Measurements from ENCODE around the gene ACR.

The ACR gene

DNA sequence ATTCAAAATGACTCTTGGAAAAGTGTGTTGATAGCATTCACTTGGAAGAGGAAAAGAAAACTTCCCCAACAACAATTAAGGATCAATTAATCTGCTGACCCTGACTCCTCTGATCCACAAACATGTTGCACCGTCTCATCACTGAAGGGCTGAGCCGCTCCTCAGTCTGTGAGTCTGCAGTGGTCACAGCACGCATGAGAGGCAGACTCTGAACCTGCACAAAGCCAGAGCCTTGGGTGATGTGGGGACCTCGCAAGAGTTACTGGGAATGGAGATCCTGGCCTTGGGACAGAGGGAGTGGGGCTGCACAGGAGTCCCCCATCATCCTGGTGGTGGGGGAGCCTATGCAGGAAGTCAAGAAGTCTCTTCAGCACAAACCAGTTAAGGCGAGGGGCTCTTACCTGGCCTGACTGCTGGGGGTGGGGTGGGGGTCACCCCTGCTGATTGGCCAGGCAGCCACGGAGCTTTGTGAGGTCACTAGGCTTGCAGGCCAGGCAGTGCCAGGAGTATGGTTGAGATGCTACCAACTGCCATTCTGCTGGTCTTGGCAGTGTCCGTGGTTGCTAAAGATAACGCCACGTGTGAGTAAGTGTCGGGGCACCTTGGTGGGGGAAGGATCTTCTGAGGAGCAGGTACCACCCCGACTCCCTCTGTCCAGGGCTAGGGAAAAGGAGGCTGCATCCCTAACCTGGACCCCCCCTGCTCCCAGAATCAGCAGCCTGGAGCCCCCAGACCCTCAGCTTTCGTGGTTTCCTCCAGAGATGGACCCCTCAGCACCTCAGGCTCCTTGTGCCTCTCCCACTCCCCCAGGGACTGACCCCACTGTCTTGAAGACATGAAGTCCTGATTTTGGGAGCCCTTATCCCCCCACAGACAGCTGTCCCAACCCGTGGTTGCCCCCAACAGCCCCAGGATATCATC lies at the start of gene ACR:
Gene ACR, plus strand, starts transcription at position 477 of the 921 bp plus-strand sequence. Its CDS starts 32 bp downstream, at position 509.
- H3K4me3 ChIP-seq (ENCODE audit: low read length), result no peak within 1 kb of the TSS
- no peak within 1 kb of the TSS for H3K27ac ChIP-seq (ENCODE audit: low read depth, low read length)
- no peaks in the 10 kb centered on the region for H3K36me3 ChIP-seq (ENCODE audit: control insufficient read depth, insufficient read depth, low read length)
- H3K27me3 ChIP-seq (ENCODE audit: control insufficient read depth, insufficient read depth, low read length), result no peaks in the 10 kb centered on the region
- H3K4me1 ChIP-seq (ENCODE audit: control insufficient read depth, insufficient read depth, low read length), result no peaks in the 10 kb centered on the region
- no peak within 1 kb of the TSS for H3K9ac ChIP-seq (ENCODE audit: low read length)

DNA sequence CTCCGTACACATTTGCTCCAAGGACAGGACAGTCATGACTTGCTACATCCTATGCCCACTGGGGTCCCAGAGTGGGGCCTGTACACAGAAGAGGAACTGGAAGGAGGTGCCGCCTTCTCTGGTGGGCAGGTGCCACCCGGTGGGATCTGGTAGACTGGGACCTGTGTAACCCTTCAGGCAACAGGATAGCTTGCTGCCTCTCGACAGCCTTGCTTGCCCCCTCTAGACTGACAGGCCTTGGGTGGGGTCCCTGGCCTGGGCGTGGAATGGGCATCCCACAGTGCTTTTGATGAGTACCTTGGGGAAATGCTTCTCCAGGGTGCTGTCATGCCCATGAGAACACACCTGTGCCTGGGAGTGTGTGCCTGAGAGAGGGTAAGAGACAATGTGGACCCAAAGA lies 49.6 kb upstream of the ACR start:
- Histone ChIP-seq H3K9ac (ENCODE audit: low read length) (no peak overlapping the region), H3K36me3 (ENCODE audit: control insufficient read depth, insufficient read depth, low read length) (no peaks in the 10 kb centered on the region), H3K27ac (ENCODE audit: low read depth, low read length) (no peak overlapping the region), H3K27me3 (ENCODE audit: control insufficient read depth, insufficient read depth, low read length) (peaks cover 6% of the 10 kb centered on the region), H3K4me3 (ENCODE audit: low read length) (no peak overlapping the region), H3K4me1 (ENCODE audit: control insufficient read depth, insufficient read depth, low read length) (no peaks in the 10 kb centered on the region)

DNA sequence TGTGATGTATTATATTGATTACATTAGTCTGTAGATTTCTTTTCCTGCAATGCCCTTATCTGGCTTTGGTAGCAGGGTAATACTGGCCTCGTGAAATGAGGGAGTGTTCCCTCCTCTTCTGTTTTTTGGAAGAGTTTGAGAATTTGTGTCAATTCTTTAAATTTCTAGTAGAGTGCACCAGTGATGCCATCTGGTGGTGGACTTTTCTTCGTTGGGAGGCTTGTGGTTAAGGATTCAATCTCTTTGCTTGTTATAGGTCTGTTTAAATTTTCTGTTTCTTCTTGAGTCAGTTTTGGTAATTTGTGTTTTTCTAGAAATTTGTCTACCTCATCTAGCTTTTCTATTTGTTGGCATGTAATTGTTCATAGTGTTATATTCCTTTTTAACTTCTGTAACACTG lies 46.5 kb upstream of the ACR start:
- H3K36me3 ChIP-seq (ENCODE audit: control insufficient read depth, insufficient read depth, low read length), result no peaks in the 10 kb centered on the region
- H3K4me3 ChIP-seq (ENCODE audit: low read length), result no peak overlapping the region
- H3K27ac ChIP-seq (ENCODE audit: low read depth, low read length), result no peak overlapping the region
- peaks cover 3% of the 10 kb centered on the region for H3K27me3 ChIP-seq (ENCODE audit: control insufficient read depth, insufficient read depth, low read length)
- no peak overlapping the region for H3K9ac ChIP-seq (ENCODE audit: low read length)
- no peaks in the 10 kb centered on the region for H3K4me1 ChIP-seq (ENCODE audit: control insufficient read depth, insufficient read depth, low read length)

DNA sequence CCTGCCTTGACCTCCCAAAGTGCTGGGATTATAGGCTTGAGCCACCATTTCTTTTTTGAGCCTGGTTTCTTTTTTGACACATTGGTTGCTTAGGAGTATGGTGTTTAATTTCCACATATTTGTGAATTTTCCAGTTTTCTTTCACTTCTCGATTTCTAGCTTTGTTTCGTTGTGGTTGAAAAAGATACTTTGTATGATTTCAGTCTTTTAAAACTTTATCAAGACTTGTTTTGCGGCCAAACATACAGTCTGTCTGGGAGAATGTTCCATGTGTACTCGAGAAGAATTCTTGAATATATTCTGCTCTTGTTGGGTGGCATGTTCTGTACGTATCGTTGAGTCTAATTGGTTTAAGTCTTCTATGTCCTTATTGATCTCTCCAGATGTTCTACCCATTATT lies 44.5 kb upstream of the ACR start:
- no peak overlapping the region for H3K4me3 ChIP-seq (ENCODE audit: low read length)
- peaks cover 8% of the 10 kb centered on the region for H3K4me1 ChIP-seq (ENCODE audit: control insufficient read depth, insufficient read depth, low read length)
- no peaks in the 10 kb centered on the region for H3K27me3 ChIP-seq (ENCODE audit: control insufficient read depth, insufficient read depth, low read length)
- H3K27ac ChIP-seq (ENCODE audit: low read depth, low read length), result no peak overlapping the region
- H3K36me3 ChIP-seq (ENCODE audit: control insufficient read depth, insufficient read depth, low read length), result no peaks in the 10 kb centered on the region
- no peak overlapping the region for H3K9ac ChIP-seq (ENCODE audit: low read length)

DNA sequence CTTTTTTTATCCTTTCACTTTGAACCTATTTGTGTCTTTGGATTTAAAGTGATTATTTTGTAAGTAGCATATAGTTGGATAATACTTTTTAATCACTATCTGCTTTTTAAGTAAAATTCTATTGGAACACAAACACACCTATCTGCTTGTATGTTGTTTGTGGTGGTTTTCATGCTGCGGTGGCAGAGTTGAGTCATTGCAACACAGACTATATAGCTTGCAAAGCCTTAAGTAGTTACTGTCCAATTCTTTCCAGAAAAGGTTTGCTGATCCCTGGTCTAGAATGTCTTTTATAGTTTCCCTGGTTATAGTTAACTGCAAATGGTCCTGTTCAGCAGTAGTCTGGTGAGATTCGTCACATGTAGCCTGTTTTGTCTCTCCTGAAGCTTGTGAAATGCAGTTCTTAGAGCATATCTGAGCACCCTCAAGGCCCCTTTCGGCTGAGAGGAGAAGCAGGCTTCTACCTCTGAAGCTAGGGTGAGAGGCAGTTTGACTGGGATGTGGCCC lies 43.9 kb upstream of the ACR start:
- Histone ChIP-seq H3K27me3 (ENCODE audit: control insufficient read depth, insufficient read depth, low read length) (no peaks in the 10 kb centered on the region), H3K9ac (ENCODE audit: low read length) (no peak overlapping the region), H3K36me3 (ENCODE audit: control insufficient read depth, insufficient read depth, low read length) (no peaks in the 10 kb centered on the region), H3K27ac (ENCODE audit: low read depth, low read length) (no peak overlapping the region), H3K4me3 (ENCODE audit: low read length) (no peak overlapping the region), H3K4me1 (ENCODE audit: control insufficient read depth, insufficient read depth, low read length) (peaks cover 8% of the 10 kb centered on the region)

DNA sequence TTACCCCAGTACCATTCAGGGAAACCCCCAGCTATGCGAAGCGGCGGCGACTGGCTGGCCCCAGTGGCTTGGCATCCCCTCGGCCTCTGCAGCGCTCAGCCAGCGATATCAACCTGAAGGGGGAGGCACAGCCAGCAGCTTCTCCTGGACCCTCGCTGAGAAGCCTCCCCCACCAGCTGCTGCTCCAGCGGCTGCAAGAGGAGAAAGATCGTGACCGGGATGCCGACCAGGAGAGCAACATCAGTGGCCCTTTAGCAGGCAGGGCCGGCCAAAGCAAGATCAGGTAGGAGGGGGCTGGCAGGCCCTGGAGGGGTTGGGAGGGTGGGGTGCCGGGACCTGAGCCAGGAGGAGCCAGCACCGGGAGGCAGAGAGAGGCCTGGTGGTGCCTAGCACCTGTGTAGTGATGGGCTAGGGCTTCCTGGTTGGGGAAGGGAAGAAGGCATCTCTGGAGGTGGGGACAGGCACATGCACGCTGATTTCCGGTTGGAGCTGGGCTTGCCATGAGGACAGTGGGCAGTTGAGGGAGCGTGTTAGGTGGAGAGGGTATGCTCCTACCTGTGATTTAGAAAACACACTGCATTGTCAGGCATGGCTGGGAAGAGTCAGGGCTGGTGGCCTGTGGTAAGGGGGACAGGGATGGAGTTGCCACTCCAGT lies 43.1 kb upstream of the ACR start:
- Histone ChIP-seq H3K27me3 (ENCODE audit: control insufficient read depth, insufficient read depth, low read length) (no peaks in the 10 kb centered on the region), H3K9ac (ENCODE audit: low read length) (no peak overlapping the region), H3K4me1 (ENCODE audit: control insufficient read depth, insufficient read depth, low read length) (peaks cover 8% of the 10 kb centered on the region), H3K36me3 (ENCODE audit: control insufficient read depth, insufficient read depth, low read length) (no peaks in the 10 kb centered on the region), H3K4me3 (ENCODE audit: low read length) (no peak overlapping the region), H3K27ac (ENCODE audit: low read depth, low read length) (no peak overlapping the region)

DNA sequence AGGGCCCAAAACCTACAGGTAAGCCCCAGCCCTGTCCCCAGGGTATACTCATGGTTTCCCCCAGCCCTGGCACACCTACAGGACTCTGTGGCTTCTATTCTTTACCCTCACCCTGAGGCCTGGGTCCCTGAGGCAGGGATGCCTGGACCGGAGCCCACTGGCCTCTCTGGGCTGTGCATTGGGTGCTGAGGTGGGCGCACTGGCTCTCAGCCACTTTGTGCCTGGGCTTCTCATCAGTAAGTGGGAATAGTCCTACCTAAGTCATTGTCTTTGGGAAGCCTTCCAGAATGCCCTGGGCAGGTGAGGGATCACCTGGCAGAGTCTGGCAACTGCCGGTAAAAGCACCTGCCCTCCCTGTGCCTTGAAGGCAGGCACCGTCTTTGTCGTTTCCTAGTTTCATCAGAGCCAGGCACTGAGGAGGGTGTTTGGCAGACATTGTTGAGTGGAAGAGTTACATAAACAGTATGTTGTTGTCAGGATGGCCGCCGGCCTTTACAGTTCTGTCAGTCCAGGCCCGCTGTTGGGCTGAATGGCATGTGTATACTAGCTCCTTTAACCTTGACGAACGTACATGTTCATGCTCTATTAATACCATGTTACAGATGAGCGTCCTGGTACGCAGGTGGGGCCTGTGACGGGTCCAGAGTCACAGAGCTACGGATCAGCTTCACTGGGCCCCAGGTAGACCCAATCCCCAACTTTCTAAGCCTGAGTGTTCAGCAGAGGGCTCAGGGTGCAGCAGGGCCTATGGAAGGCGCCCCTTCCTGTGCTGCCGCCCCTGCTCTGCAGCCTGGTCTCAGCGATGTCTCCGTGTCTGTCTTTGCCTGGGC lies 42.4 kb upstream of the ACR start:
- no peaks in the 10 kb centered on the region for H3K27me3 ChIP-seq (ENCODE audit: control insufficient read depth, insufficient read depth, low read length)
- H3K9ac ChIP-seq (ENCODE audit: low read length), result no peak overlapping the region
- H3K4me1 ChIP-seq (ENCODE audit: control insufficient read depth, insufficient read depth, low read length), result peaks cover 8% of the 10 kb centered on the region
- H3K4me3 ChIP-seq (ENCODE audit: low read length), result no peak overlapping the region
- H3K36me3 ChIP-seq (ENCODE audit: control insufficient read depth, insufficient read depth, low read length), result no peaks in the 10 kb centered on the region
- no peak overlapping the region for H3K27ac ChIP-seq (ENCODE audit: low read depth, low read length)

DNA sequence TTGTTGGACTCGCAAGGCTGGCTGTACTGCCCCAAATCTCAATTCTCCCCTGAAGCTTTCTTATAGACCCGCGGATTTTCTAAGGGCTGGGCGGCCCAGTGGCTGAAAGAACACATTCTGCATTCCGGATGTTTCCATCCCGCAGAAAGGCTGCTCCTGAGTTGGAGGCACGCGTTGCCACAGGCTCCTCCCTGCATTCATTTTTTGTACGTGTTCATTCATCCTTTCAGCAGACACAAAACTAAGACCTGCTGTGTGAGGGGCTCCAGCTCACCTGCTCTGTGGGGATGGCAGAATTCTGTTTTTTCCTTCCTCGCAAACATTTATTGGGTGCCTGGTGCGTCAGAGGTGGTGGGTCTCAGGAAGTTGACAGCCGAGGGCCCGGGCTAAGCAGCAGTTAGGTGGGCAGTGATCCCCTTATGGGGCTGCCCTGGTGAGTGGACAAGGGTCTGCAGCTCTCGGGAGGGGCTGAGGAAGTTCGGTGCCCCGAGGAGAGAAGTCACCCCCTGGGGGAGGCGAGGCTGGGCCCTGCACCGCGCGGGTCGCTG lies 41.7 kb upstream of the ACR start:
- Histone ChIP-seq H3K9ac (ENCODE audit: low read length) (no peak overlapping the region), H3K4me1 (ENCODE audit: control insufficient read depth, insufficient read depth, low read length) (peaks cover 8% of the 10 kb centered on the region), H3K4me3 (ENCODE audit: low read length) (peak overlapping the region; percentile 52), H3K27me3 (ENCODE audit: control insufficient read depth, insufficient read depth, low read length) (no peaks in the 10 kb centered on the region), H3K27ac (ENCODE audit: low read depth, low read length) (no peak overlapping the region), H3K36me3 (ENCODE audit: control insufficient read depth, insufficient read depth, low read length) (no peaks in the 10 kb centered on the region)

DNA sequence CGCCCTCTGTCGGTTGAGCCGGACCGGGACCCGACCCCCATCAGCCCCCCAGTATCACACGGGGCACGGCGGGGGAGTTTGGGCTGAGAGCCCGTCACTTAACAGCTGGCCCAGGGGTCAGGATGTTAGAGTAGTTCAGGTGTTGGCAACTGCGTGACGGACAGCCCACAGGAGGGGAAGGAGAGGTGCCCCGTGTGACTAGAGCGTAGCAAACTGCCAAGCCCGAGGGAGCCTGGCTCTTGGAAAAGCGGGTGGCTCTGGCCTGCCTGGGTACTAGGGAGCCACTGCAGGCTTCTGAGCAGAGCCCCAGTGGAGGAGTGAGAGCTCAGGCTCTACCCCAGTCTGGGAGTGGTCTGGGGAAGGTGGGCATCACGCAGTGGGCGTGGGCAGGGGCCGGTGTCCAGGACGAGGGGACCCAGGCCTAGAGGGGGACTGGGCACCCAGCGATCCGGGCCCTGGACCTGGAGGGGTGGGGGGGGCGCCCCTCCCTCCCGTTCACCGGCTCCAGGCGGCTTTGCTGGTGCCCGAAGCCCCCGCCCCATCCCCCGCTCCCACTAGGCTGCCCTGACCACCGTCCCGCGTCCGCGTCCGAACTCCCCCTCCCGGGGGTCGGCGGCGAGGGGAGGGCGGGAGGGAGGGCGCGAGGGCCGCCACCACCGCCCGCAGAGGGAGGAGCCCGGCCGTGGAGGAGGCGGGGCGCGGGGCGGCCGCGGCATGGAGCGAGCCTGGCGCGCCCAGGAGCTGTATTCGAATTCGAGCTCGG lies 41.0 kb upstream of the ACR start:
- Histone ChIP-seq H3K4me3 (ENCODE audit: low read length) (peak overlapping the region; percentile 52), H3K27me3 (ENCODE audit: control insufficient read depth, insufficient read depth, low read length) (no peaks in the 10 kb centered on the region), H3K4me1 (ENCODE audit: control insufficient read depth, insufficient read depth, low read length) (peaks cover 8% of the 10 kb centered on the region), H3K36me3 (ENCODE audit: control insufficient read depth, insufficient read depth, low read length) (no peaks in the 10 kb centered on the region), H3K9ac (ENCODE audit: low read length) (no peak overlapping the region), H3K27ac (ENCODE audit: low read depth, low read length) (no peak overlapping the region)

DNA sequence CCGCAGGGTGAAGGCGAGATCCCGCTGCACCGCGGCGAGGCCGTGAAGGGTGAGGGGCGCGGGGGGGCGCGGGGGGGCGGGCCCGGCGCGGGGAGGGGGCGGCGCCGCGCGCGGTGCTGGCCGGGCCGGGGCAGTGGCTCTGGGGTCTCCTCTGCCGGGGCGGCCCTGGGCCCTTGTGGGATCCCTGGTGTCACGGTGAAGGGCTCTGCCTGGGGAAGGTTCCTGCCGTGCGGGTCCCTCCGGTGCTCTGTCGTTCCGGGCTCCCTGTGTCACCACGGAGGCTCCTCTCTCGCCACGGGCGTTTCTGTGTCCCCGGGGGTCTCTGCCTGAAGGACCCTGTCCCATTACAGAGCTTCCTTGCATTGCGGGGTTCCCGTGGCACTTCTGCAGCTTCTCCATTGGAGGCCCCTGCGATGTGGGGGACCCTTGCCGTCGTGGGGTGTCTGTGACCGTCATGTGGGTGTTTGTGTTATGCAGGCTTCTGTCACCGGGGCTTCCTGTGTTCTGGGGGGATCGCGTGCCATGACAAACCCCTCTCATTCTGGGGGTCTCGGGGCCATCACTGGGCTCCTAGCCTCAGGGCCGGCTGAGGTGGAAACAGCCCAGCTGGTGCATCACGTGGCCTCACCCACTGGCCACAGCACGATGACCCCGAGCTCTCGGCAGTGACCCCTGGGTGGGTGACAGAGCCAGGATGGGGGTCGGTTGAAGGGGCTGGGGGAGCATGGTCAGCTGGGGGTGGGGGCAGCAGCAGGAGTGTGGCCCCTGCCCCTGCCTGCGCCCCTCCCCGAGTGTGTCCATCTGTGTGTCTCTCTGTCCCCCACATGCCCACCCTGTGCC lies 40.1 kb upstream of the ACR start:
- Histone ChIP-seq H3K36me3 (ENCODE audit: control insufficient read depth, insufficient read depth, low read length) (no peaks in the 10 kb centered on the region), H3K4me3 (ENCODE audit: low read length) (peak overlapping the region; percentile 55), H3K27ac (ENCODE audit: low read depth, low read length) (no peak overlapping the region), H3K27me3 (ENCODE audit: control insufficient read depth, insufficient read depth, low read length) (no peaks in the 10 kb centered on the region), H3K4me1 (ENCODE audit: control insufficient read depth, insufficient read depth, low read length) (peaks cover 8% of the 10 kb centered on the region), H3K9ac (ENCODE audit: low read length) (no peak overlapping the region)

DNA sequence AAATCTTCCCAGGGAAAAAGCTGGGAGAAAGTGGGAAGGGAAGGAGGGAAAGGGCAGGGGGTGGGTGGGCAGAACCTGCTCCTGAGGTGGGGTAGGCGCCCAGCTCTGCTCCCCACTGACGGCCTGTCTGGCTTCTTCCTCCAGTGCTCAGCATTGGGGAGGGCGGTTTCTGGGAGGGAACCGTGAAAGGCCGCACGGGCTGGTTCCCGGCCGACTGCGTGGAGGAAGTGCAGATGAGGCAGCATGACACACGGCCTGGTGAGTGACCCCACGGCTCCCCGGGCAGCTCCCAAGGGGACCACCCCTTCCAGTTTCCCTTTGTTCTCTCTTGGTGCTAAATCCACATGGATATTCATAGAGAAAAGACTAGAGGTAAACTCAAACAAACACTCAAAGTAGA lies 39.5 kb upstream of the ACR start:
- Histone ChIP-seq H3K4me1 (ENCODE audit: control insufficient read depth, insufficient read depth, low read length) (peaks cover 8% of the 10 kb centered on the region), H3K27ac (ENCODE audit: low read depth, low read length) (no peak overlapping the region), H3K9ac (ENCODE audit: low read length) (no peak overlapping the region), H3K27me3 (ENCODE audit: control insufficient read depth, insufficient read depth, low read length) (no peaks in the 10 kb centered on the region), H3K36me3 (ENCODE audit: control insufficient read depth, insufficient read depth, low read length) (peaks cover 2% of the 10 kb centered on the region), H3K4me3 (ENCODE audit: low read length) (no peak overlapping the region)
